Astrocyte of the hippocampus (primary cell): ENCODE results near the gene GZF1.

ENCODE experiments used
- DNase-seq: peaks from one replicate; pipeline ENCODE4 v3.0.0; 2011; ENCODE audit warnings: low read depth, low spot score

The GZF1 gene

DNA sequence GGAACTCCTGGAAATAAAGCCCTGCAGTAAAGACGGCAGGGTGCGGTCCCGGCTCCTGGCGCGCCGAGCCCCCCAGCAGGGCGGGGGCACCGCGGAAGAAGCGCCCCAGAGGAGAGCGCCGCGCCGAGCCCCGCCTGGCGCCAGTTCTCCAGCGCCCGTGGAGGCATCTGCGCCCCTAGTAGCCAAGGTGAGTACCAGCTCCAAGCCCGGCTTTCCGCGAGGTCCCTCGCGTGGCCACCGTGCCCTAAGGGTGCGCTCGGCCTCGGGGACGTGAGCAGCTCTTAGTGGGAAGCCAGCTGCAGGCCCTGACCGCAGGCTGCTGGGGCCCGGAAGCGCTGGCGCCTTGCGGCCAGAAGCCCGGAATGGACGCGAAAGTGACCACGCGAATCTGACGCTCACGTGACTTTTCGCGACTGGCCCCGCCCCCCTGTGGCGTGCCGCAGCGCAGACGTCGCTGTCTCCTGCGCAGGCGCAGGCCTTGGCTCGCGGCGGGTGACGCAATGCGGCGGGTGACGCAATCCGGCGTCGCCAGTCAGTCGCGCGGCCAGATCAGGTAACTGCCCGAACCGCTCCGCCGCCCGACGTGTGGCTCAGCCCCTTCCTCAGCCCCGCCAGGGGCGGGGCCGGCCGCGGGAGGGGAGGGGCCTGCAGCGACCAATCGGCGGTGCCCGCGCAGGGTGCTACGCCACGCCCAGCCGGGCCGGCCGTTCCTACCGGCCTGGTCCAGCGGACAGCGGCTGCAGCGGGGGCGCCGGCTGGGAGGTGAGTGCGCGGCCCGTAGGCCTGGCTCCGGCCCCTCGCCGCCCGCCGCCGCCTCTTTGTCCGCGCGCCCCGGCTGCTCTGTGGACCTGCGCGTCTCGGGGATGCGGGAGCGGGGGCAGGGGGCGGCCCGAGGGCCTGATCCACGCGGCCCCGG, at the start of gene GZF1:
GZF1 (plus strand) TSS at position 707 of the 916 bp plus-strand sequence. CDS start 2,202 bp downstream, outside the sequence.
- peak; percentile 100 for DNase-seq

DNA sequence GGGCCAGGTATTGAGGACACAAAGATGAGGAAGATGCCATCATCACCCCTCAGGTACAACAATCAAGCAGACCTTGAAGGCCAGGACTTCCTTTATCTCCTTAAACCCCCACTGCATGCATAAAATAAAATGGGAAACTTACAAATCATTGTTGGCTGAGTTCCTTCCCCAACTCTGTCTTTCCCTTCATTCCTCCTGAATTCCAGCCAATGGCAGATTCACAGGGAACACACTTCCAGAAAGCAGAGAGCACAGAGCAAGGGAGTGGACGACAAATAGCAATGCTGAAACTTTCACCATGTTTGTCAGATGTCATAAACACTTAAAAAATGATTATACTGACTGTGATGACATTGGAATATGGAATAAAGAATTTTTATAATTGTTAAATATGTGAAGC, 48.7 kb upstream of the GZF1 start:
- DNase-seq, result no peak

DNA sequence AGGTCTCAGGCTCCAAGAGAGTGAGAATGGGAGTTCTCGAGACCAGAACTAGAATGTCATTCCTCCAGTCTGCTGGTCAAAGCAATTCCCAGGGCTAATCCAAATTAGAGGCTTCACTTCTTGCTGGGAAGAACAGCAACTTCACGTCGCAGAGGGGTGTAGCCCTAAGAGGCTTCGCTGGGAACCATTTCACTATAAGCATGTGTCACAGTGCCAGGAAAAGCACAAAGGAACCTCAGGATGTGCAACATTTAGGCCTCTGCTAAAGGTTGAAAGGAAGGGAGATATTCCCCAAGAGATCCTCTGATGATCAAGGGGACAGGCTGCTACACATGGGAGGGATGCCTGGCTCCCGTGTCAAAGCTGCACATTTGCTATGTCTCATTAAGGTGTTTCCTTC, 47.3 kb upstream of the GZF1 start:
- DNase-seq, result no peak

DNA sequence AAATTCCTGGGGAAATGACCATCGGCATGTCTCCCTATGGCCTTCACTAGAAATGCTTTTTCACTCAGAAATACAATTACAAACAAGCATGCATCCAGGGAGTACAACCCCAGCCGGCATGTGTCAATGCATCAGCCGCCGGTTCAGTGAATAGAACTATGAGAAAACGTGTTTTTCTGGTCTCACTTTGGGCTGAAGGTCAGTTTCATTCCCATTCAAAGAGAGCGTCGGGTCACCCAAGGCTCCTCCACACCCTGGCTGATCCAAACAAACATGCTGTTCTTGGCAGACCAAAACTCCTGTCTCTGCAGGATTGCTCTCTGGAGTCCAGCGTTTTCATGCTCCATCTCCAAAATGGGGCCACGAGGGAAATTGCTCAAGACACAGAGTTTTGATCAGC, 46.9 kb upstream of the GZF1 start:
- no peak for DNase-seq

DNA sequence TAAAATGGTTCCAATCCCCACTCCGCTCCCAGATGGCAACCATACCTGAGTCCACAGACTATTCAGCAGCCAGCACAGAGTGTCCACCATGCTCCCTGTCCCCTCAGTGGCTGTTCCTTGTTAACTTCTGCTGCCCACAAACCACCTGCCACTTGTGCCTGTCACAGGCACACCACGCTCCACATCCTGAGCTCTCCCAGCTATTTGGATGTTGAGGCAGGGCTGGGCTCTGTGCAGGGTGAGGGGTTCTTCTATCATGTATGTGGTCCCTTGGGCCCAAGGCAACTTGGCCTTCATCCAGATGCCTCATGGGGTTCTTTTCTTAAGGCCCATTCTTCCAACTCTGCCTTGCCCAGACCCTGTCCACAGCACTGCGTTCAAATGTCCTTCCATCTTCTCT, 45.4 kb upstream of the GZF1 start:
- no peak for DNase-seq

DNA sequence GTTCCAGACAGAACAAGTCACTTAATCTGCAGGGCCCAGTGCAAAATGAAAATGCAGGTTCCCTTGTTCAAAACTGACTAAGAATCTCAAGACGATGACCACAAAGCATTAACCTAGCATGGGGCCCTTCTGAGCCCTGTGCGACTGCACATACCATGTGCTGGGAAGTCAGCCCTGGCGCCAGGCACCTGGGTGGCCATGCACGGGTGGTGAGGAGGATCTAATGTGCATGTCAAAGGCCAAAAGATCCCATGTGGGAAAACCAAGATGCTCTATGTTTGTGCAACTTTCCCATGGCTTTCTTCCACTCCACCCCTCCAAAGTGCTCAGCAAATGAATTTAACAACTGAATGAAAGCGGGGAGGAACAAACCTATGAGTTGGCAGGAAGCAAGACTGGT, 44.9 kb upstream of the GZF1 start:
- DNase-seq, result no peak

DNA sequence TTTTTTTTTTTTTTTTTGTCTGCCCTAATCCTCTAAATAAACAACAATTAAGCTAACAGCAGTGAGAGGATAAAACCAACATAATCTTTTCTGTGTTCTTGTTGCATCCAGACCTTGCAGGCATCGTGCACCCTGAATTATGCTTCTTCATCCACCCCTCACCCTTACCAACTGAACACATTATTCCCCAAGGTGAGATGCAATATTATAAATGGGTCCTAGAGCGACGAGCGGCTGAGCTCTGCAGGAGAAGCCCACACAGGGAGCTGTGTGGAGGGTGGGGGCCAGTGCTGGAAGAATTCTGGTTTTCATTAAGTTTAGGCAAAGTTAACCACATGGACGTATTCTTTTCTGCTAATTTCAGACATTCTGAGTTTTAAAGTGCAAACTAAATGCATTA, 43.6 kb upstream of the GZF1 start:
- DNase-seq, result no peak

DNA sequence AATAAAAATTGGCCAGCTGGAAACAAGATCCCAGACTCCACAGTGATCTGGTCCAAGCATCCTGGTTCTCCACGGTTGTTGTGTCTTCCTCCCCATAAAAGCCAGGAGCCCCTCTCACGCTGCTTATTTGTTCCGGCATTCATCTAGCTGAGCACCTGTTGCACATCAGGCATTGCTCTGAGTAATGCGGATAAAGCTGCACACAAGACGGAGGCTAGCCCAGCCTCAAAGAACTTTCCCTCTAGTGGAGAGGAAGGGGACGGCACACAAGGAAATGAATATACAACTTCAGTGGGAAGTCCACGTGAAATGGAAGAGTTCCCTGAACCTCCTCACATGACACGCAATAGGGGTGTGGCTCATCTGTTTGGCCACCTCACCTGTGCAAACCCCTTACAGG, 41.7 kb upstream of the GZF1 start:
- no peak for DNase-seq

DNA sequence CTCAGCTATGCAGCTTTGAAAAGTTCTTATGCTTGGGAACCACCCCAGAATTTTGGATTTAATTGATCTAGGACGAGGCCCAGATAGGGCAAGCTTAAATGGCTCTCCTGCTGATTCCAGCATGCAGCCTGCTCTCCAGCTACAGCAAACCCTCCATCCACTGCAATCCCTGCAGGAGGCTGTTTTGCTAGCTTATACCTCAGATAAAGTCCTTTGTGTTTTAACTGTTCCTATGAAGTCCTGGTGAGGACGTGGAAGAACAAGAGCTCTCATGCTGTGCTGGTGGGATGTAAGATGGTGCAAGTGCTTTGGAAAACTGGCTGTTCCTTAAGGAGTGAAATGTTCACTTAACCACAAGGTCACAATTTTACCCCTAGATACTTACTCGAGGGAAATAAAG, 36.9 kb upstream of the GZF1 start:
- no peak for DNase-seq

DNA sequence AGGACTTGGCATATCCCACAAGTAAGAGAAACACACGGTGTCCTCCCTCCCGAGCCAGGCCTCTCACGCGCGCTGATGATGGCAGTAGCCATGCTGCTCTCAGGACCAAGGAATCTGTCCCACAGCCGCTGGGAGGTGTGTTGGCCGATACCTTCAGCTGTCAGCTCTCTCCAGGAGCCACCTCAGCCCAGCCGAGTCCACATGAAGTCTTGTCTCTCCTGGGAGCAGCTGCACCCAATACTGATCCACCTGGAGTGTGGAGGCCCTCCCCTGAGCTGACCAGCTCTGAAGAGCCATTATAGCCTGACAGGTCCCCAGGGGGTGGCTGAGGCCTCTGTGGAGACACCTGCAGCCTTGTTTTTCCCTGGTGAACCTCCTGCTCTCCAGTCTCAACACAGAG, 35.2 kb upstream of the GZF1 start:
- DNase-seq, result no peak

DNA sequence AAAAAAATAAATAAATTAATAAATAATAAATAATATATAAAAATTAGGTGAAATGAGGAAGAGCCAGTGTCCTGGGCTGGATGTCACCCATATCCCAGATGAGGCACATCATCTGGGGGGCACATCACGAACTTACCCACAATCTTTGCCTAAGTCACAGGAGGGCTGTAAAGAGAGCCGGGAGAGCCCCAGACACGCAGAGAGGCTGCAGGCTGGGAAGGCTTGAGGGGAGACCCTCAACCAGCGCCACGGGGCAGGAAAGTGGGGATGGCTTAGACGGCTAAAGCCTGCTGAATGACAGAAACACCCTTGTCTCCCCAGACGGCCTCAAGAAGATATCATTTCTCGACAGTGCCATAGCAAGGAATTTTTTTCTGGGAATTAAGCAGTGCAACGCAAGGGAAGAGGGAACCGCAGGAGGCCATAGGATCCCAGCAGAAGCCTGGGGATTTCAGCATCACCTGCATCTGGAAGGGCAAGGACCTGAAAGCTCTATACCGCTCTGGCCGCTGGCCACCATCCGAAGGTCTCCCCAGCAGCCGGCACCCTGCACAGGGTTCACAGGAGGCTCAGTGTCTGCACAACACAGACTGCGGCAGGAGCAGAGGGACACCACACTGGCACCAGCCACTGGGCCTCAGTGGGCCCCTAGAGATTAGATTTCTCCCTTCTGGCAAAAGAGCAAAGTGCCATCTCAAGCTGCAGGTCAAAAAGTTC, 34.2 kb upstream of the GZF1 start:
- no peak for DNase-seq

DNA sequence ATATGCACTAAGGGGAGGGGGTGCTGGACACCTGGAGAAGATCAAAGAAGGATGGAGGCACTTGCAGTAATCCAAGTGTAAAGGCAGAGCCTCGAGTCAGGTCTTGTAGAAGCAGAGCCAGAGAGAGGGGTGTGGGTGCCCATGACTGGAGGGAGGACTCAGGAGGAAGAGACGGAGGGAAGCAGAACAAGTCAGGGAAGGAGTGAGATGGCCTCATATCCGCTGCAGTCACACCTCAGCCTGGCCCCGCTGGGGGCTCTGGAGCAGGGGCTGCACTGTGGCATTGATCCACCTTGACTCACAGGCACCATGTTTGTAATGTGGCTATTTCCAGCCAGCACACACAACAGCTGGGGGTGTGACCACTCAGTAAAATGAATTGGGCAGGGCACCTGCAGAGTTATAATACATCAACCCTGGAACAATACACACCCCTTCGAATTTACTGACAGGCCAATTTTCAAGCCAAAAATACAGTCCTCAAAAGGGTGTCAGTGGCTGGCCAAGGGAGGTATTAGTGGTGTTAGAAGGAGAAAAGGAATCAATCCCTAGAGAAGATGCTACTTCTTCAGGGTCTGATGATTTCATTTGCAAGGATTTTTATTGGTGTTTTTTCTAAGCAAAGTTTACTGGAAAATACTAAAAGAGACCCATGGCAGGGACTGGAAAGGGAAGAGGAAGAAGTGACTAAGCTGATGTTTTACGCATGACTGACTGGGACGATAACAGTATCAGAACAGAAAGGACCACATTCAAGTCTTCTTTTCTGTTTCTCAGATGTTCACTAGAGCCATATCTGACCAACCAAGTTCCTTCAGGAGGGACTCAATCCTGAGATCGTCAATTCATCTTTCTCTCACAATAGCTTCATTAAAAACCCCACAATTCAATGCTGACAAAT, 30.3 kb upstream of the GZF1 start:
- peak; percentile 48 for DNase-seq

DNA sequence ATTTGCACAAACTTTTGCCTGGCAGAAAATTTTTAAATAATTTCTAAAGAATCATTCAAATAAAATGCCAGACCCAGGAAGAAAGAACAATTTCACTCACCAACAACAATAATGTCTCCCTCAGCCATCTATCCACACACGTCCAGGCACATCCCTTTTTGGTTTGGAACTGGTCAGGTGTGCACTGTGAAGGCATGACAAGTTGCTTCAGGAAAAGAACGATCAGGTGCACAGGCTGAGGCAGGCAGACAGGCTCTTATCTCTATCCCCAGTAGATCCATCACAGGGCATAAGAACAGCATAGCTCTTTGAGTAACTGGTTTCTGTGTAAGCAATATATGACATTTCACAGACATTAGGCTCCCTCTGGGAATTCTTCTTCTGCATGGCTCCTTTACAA, 29.5 kb upstream of the GZF1 start:
- DNase-seq, result no peak

DNA sequence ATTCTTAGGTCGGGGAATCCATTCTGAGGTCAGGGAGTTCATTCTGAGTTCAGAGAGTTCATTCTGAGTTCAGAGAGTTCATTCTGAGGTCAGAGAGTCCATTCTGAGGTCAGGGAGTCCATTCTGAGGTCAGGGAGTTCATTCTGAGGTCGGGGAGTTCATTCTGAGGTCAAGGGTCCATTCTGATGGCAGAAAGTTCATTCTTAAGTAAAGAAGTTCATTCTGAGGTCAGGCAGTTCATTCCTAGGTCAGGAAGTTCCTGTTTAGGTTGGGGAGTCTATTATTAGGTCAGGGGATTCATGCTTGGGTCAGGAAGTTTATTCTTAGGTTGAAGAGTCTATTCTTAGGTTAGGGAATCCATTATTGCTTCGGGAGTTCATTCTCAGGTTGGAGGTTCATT, 27.9 kb upstream of the GZF1 start:
- no peak for DNase-seq

DNA sequence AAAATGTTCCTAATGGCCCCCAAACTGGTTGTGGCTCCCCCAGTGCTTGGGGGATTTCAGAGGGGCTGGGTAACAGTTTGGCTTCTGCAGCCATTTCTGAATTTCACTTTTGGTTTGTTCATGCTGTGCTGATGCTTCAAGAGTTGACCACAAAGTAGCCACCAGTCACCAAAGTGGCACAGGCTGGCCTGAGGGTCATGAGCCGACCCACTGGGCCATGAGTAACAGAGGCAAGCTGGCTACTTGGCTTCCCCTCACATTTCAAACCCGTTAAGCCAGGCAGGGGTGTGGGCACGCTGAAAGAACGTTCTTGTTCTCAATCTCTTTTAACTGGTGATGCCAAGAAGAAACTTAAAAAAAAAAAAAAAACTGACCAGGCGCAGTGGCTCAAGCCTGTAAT, 26.5 kb upstream of the GZF1 start:
- no peak for DNase-seq

DNA sequence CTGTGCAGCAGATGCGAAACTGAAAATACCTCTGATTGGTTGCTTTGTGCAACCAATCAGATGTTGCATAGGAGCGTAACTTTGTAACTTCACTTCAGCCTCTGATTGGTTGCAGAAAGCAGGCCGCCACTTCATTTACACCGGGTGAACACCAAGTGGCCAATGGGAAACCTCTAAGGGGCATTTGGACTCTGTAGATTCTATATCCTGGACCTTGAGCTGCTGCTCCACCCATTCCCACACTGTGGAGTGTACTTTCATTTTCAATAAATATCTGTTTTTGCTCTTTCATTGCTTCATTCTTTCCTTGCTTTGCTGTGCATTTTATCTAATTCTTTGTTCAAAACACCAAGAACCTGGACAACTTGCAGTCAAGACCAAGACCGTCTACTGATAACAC, 25.5 kb upstream of the GZF1 start:
- no peak for DNase-seq

DNA sequence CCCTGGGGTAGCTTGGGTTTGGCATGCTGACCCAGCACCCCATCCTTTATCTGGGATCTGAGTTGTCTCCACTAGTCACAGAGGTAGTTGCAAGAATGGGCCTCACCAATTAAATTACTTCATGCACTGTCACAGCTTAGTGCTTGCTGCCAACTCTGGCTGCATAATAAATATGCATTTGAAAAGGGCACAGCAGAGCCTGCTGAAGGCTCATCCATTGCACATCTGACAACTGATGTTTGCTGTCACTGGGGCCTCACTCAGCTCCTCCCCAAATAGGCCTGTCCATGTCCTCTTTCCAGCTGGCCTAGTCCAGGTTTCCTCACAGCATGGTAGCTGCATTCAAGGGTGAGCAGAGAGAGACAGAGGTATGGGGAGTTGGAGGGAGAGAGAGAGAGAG, 24.7 kb upstream of the GZF1 start:
- DNase-seq, result no peak

DNA sequence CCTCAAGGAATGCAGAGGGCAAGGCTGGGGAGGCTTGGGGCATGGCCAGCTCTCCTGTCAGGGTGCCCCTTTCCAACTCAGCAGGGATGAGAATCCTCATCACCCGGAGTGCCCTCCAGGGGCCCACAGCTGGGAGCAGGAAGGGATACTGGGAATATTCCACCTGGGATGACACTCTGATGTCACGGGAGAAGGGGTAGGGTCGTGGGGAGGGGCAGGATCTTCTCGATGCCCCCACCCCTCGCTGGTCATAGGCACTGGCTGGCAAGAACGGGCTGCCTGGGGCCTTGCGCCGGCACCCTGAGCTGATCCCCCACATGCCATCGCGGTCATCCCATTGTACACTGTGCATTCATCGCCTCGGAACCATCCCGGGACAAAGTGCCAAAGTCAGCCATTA, 22.0 kb upstream of the GZF1 start:
- no peak for DNase-seq

DNA sequence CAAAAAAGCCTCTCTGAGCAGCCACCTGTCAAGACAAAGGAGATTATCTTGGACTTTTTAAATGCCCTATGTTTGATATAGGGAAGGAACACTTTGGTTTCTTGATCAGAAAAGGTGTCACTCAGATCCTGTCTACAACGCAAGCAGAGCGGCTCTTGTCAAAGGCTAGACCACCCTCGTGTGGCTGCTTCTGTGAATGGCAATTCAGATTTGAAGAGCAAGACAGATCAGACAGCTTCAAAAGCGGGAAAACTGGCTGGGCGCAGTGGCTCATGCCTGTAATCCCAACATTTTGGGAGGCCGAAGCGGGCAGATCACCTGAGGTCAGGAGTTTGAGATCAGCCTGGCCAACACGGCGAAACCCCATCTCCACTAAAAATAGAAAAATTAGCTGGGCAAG, 21.5 kb upstream of the GZF1 start:
- peak; percentile 69 for DNase-seq

DNA sequence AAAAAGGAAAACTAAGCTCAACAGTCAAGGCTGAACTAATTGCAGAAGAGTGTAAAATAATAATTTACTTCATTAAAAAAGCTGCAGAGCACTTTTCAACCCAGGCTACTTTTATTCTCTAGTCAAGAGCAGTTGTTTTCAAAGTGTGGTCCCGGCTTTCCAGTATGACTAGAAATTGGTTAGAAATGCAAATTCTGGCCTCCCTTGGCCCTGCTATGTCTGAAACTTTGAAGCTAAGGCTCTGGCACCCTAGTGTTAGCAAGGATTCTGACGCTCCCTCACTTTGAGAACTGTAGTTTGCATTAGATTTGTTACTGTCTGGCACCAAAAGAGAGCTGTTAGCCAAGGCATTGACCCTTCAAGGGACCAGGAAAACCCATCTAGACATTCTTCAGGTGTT, 20.9 kb upstream of the GZF1 start:
- no peak for DNase-seq

DNA sequence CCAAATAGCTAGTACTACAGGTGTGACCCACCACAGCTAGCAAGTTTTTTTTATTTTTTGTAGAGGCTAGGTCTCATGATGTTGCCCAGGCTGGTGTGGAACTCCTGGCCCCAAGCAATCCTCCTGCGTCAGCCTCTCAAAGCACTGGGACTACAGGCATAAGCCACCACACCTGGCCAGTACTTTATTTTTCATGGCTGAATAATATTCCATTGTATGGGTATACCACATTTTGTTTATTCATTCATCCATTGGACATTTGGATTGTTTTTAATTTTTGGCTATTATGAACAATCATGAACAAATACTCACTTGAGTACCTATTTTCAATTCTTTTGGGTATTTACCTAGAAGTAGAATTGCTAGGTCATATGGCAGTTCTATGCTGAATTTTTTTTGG, 18.4 kb upstream of the GZF1 start:
- DNase-seq, result no peak

DNA sequence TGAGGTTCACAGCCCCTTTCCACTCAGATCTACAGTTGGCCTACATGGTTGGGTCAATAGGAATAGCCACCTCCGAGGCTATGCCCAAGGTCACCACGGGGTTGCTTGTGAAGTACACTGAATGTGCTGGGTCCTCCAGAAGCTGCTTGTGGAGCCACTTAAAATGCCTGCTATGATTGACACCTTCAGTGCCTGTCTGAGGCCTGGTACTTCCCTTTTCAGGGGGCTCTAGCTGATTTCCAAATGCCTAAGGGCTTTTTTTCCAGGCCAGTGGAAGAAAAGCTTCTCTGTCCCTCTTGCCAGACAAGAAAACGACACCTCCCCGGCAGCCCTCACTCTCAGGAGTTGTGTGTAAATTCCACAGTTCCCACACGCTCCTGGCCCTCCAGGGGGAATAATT, 17.6 kb upstream of the GZF1 start:
- DNase-seq, result no peak
